GM23248 (cell line): ENCODE results near the gene SUZ12.

Experiments used
- EZH2 ChIP-seq: fragments of 200-600 bp; sonication (generic); IDR thresholded peaks from 2 replicates; pipeline ENCODE4 v1.6.1; 2018; ENCODE audit warnings: antibody characterized with exemption, mild to moderate bottlenecking; ENCODE audit not compliant: insufficient read depth, poor library complexity, severe bottlenecking
- EZH2phosphoT487 ChIP-seq: fragments of 200-600 bp; sonication (generic); IDR thresholded peaks from 2 replicates; pipeline ENCODE4 v1.6.1; 2018; ENCODE audit warnings: antibody characterized with exemption, moderate library complexity, mild to moderate bottlenecking, low read depth; ENCODE audit not compliant: insufficient read depth

DNA sequence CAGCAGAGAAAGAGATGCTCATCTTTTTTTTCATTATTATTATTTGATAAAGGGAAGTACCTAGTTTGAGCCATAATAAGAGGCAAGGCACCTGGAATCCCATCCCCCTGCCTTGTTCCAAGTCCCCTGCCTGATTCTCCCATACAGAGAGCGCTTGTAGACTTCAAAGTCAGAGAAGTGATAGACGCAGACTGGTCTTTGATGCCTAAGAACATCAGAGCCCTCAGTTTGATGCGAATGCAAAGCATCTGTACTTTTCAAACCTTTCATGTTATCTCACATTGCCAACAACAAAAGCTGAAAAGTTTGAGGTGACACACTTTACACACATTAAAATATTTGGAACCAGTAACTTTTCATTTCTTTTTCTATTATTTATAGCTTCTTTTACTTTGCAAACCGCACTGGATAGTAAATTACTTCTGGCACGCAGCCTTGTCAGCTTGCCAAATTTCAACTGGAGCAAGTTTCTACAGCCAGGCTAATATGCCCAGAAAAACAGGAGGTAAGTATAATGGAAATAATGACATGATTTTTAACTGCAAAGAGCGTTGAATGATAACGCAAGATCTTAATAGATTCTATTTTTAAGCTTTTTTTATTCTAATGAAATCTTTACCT, 29.4 kb upstream of the SUZ12 start:
- TF ChIP-seq EZH2 (no peak), EZH2phosphoT487 (no peak)
